Small intestine (tissue), 7 donors: ENCODE measurements around the gene MSMB. TPM values are rescaled to one million over a fixed set of nuclear protein-coding genes. Genes with fewer than 3 reads are reported as not detected.
"Not testable (repeated sequence)": the region's sequence is repeated elsewhere in the genome, so short reads cannot be mapped to it uniquely, and the experiment has no call there.

ENCODE experiments used
- DNase-seq, 2 donors: peaks; one replicate each; pipeline versions ENCODE4 v3.0.0 to v3.0.0-alpha.2; 2013
- FAIRE-seq: peaks from 2 replicates; lab custom pipeline; 2012; peaks lifted over from hg19 to GRCh38; lab: Jason Lieb, UNC
- H3K27ac ChIP-seq, 3 donors: one replicate each; pipeline ENCODE4 v1.5.1; 2013; ENCODE audit warnings: low read length in 2 of 3, mild to moderate bottlenecking in 2 of 3, control low read depth in 1 of 3, inconsistent platforms in 1 of 3, low read depth in 1 of 3, moderate library complexity in 1 of 3
- H3K27me3 ChIP-seq, 3 donors: one replicate each; pipeline ENCODE4 v1.6.1; 2013; ENCODE audit warnings: low read length in 3 of 3, inconsistent platforms in 1 of 3; ENCODE audit not compliant: control insufficient read depth in 3 of 3, insufficient read depth in 3 of 3
- H3K36me3 ChIP-seq, 3 donors: one replicate each; pipeline ENCODE4 v1.6.1; 2013; ENCODE audit warnings: low read length in 3 of 3, inconsistent platforms in 1 of 3, low read depth in 1 of 3, mild to moderate bottlenecking in 1 of 3, moderate library complexity in 1 of 3; ENCODE audit not compliant: control insufficient read depth in 3 of 3, insufficient read depth in 2 of 3
- H3K4me1 ChIP-seq, 3 donors: one replicate each; pipeline ENCODE4 v1.6.1; 2013; ENCODE audit warnings: low read length in 2 of 3, inconsistent platforms in 1 of 3, low read depth in 1 of 3, mild to moderate bottlenecking in 1 of 3, moderate library complexity in 1 of 3; ENCODE audit not compliant: control insufficient read depth in 3 of 3, insufficient read depth in 2 of 3
- H3K4me3 ChIP-seq, 3 donors: one replicate each; pipeline ENCODE4 v1.5.1; 2013; ENCODE audit warnings: low read length in 3 of 3, control low read depth in 1 of 3, inconsistent platforms in 1 of 3, low read depth in 1 of 3, mild to moderate bottlenecking in 1 of 3, moderate library complexity in 1 of 3
- H3K9me3 ChIP-seq, 2 donors: one replicate each; pipeline ENCODE4 v1.6.1; 2013; ENCODE audit warnings: low read depth in 1 of 2, low read length in 1 of 2; ENCODE audit not compliant: control insufficient read depth in 2 of 2, insufficient read depth in 1 of 2
- WGBS, 3 donors: extraction: QIAGEN DNeasy Blood & Tissue Kit; methylation state at CpG; one replicate each; pipeline ENCODE4 v1.1.7; 2013; 5-methylcytosine and 5-hydroxymethylcytosine counted together
- polyA plus RNA-seq, 4 donors: library from polyadenylated mRNA; stranded (reverse) in 3 of 4; unstranded in 1 of 4; fragments of 200-250 nt in 3 of 4; fragments of 120-200 nt in 1 of 4; gene quantifications; one replicate each; pipeline versions ENCODE4 v1.2.1 to v1.2.3, GENCODE V29; 2013
- donor health status: healthy with polysubstance abuse.
- donor health status: control.
- donor health status: control.
- donor health status: Bipolar disorder and iron deficiency.
- donor health status: healthy.

The MSMB gene
- polyA plus RNA-seq, 4 donors, result 0.58 to 46.3 (median 1.4) TPM; not detected in 1

GRCh38 chr10:46090258-46090812, 44.3 kb upstream of the MSMB start:
- no peaks in the 10 kb centered on the region for H3K9me3 ChIP-seq
- 78 to 81% (median 81%) methylated on average over 10 of the region's 10 CpGs for WGBS, 3 donors
- H3K36me3 ChIP-seq, result no peaks in the 10 kb centered on the region
- no peak for DNase-seq
- no peaks in the 10 kb centered on the region for H3K27me3 ChIP-seq
- H3K4me3 ChIP-seq, result no peak overlapping the region
- no peak overlapping the region for H3K27ac ChIP-seq
- FAIRE-seq, result no peak
- no peaks in the 10 kb centered on the region for H3K4me1 ChIP-seq

- H3K27me3 ChIP-seq, H3K27ac ChIP-seq, H3K36me3 ChIP-seq, FAIRE-seq, H3K4me3 ChIP-seq, H3K4me1 ChIP-seq, DNase-seq, H3K9me3 ChIP-seq: not testable (repeated sequence)
- 94 to 97% (median 94%) methylated on average over 10 to 11 of the region's 11 CpGs for WGBS, 3 donors
These were observed 41.3 kb upstream of the MSMB start for GRCh38 chr10:46087381-46087780.

GRCh38 chr10:46084321-46085165, 38.5 kb upstream of the MSMB start:
- Histone ChIP-seq H3K9me3 (no peaks in the 10 kb centered on the region), H3K36me3 (no peaks in the 10 kb centered on the region), H3K27ac (no peak overlapping the region), H3K27me3 (no peaks in the 10 kb centered on the region), H3K4me3 (no peak overlapping the region), H3K4me1 (no peaks in the 10 kb centered on the region)
- 64 to 72% (median 66%) methylated on average over 12 of the region's 12 CpGs for WGBS, 3 donors
- FAIRE-seq, result no peak
- no peak for DNase-seq

- Histone ChIP-seq H3K27me3 (no peaks in the 10 kb centered on the region), H3K4me1 (no peaks in the 10 kb centered on the region), H3K4me3 (no peak overlapping the region), H3K36me3 (no peaks in the 10 kb centered on the region), H3K9me3 (no peaks in the 10 kb centered on the region), H3K27ac (no peak overlapping the region)
- 52 to 74% (median 69%) methylated on average over 2 of the region's 2 CpGs for WGBS, 3 donors
- DNase-seq (no peak), FAIRE-seq (no peak)
These were observed 34.8 kb upstream of the MSMB start for GRCh38 chr10:46080886-46081285.

GRCh38 chr10:46079831-46080585, 33.9 kb upstream of the MSMB start:
- no peak overlapping the region for H3K4me3 ChIP-seq
- H3K9me3 ChIP-seq, result no peaks in the 10 kb centered on the region
- no peaks in the 10 kb centered on the region for H3K27me3 ChIP-seq
- no peaks in the 10 kb centered on the region for H3K36me3 ChIP-seq
- DNase-seq (no peak), FAIRE-seq (no peak)
- no peak overlapping the region for H3K27ac ChIP-seq
- 59 to 63% (median 63%) methylated on average over 4 of the region's 4 CpGs for WGBS, 3 donors
- H3K4me1 ChIP-seq, result no peaks in the 10 kb centered on the region

- no peak for DNase-seq
- FAIRE-seq, result no peak
- Histone ChIP-seq H3K9me3 (no peaks in the 10 kb centered on the region), H3K27ac (peak overlapping the region in 1 of 3 donors; percentile 59), H3K4me3 (no peak overlapping the region), H3K36me3 (no peaks in the 10 kb centered on the region), H3K4me1 (no peaks in the 10 kb centered on the region), H3K27me3 (no peaks in the 10 kb centered on the region)
- 78 to 88% (median 82%) methylated on average over 5 of the region's 5 CpGs for WGBS, 3 donors
These were observed 31.8 kb upstream of the MSMB start for GRCh38 chr10:46077731-46078413.

- no peaks in the 10 kb centered on the region for H3K4me1 ChIP-seq
- no peak for DNase-seq
- no peaks in the 10 kb centered on the region for H3K9me3 ChIP-seq
- H3K27ac ChIP-seq, result peak overlapping the region in 1 of 3 donors; percentile 59
- no peak overlapping the region for H3K4me3 ChIP-seq
- no peaks in the 10 kb centered on the region for H3K27me3 ChIP-seq
- H3K36me3 ChIP-seq, result no peaks in the 10 kb centered on the region
- 65 to 80% (median 69%) methylated on average over 4 of the region's 4 CpGs for WGBS, 3 donors
- no peak for FAIRE-seq
These were observed 31.1 kb upstream of the MSMB start for GRCh38 chr10:46077141-46077554.

- Histone ChIP-seq H3K27ac (no peak overlapping the region), H3K9me3 (no peaks in the 10 kb centered on the region), H3K4me3 (no peak overlapping the region), H3K27me3 (no peaks in the 10 kb centered on the region), H3K36me3 (no peaks in the 10 kb centered on the region), H3K4me1 (no peaks in the 10 kb centered on the region)
- 52 to 82% (median 62%) methylated on average over 3 of the region's 3 CpGs for WGBS, 3 donors
- no peak for DNase-seq
- no peak for FAIRE-seq
These were observed 29.8 kb upstream of the MSMB start for GRCh38 chr10:46075869-46076268.
